ENCODE results near the gene NOA1. TPM values are rescaled to one million over a fixed set of nuclear protein-coding genes. Genes with fewer than 3 reads are reported as not detected.

Gene NOA1
- total RNA-seq, 1 donor from 2014 or later = 36.6 TPM

DNA sequence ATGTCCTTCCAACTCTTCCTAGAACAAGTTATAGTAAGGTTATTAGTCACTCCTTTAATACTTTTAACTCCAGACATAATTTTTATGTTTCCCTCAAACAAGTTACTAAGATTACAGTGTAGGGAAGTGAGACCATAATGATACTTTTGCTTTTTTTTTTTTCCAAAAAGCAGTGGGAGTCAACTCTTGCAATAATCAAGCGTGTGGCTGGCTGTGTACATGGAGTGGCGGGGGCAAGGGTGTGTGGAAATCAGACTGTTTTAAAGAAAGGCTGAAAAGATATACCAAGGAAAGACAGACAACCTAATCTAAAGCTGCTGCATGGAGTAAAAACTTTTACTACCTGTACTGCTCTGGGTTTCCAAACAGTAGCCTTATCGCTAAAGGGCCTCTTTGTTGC is 4.1 kb downstream of the NOA1 start:
- intact Hi-C loops (cut with DNase I) = no loop called here
- Histone ChIP-seq H3K27ac (no peak overlapping the region), H3K4me1 (peaks cover 5 to 10% of the 10 kb centered on the region in 2 donors), H3K4me3 (no peak overlapping the region), H3K27me3 (no peaks in the 10 kb centered on the region), H3K36me3 (peaks cover 32 to 57% of the 10 kb centered on the region in 2 donors), H3K9me3 (peaks cover 0 to 8% of the 10 kb centered on the region in 2 donors)
- TF ChIP-seq, protein P1, sequence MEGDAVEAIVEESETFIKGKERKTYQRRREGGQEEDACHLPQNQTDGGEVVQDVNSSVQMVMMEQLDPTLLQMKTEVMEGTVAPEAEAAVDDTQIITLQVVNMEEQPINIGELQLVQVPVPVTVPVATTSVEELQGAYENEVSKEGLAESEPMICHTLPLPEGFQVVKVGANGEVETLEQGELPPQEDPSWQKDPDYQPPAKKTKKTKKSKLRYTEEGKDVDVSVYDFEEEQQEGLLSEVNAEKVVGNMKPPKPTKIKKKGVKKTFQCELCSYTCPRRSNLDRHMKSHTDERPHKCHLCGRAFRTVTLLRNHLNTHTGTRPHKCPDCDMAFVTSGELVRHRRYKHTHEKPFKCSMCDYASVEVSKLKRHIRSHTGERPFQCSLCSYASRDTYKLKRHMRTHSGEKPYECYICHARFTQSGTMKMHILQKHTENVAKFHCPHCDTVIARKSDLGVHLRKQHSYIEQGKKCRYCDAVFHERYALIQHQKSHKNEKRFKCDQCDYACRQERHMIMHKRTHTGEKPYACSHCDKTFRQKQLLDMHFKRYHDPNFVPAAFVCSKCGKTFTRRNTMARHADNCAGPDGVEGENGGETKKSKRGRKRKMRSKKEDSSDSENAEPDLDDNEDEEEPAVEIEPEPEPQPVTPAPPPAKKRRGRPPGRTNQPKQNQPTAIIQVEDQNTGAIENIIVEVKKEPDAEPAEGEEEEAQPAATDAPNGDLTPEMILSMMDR (IDR thresholded peaks at IDR 0.05) = no peak
- DNase-seq (ENCODE audit: low spot score in 2 of 2) = no peak

DNA sequence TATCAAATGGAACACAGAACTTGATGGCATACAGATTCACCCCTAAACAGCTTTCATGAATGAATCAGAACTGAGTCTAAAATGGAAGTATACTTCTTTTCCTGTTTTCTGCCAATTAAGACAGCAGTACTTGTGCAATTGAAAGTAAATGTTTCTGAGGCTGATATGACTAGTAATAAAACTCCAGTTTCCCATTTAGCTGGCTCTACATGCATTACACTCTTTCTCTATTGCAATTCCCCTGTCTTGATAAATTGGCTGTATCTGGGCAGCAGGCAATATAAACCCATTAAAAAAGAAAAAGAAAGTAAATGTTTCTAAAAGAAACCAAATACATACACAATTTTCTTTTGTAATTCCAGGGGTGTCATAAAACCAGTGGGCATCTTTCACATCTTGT is 4.6 kb downstream of the NOA1 start:
- TF ChIP-seq, protein P1 (IDR thresholded peaks at IDR 0.05) = no peak
- intact Hi-C loops (cut with DNase I) = no loop called here
- H3K4me1 ChIP-seq = peaks cover 5 to 10% of the 10 kb centered on the region in 2 donors
- peaks cover 36 to 61% of the 10 kb centered on the region in 2 donors for H3K36me3 ChIP-seq
- no peaks in the 10 kb centered on the region for H3K27me3 ChIP-seq
- no peak overlapping the region for H3K27ac ChIP-seq
- H3K9me3 ChIP-seq = peaks cover 0 to 8% of the 10 kb centered on the region in 2 donors
- H3K4me3 ChIP-seq = no peak overlapping the region
- DNase-seq (ENCODE audit: low spot score in 2 of 2) = no peak

GRCh38 chr4:56972389-56972788 is 5.0 kb downstream of the NOA1 start:
- H3K4me3 ChIP-seq = no peak overlapping the region
- TF ChIP-seq, protein P1 (IDR thresholded peaks at IDR 0.05) = no peak
- H3K27ac ChIP-seq = no peak overlapping the region
- intact Hi-C loops (cut with DNase I) = no loop called here
- H3K36me3 ChIP-seq = peaks cover 37 to 63% of the 10 kb centered on the region in 2 donors
- no peaks in the 10 kb centered on the region for H3K27me3 ChIP-seq
- no peak for DNase-seq (ENCODE audit: low spot score in 2 of 2)
- H3K9me3 ChIP-seq = peaks cover 0 to 8% of the 10 kb centered on the region in 2 donors
- H3K4me1 ChIP-seq = peaks cover 5 to 10% of the 10 kb centered on the region in 2 donors

GRCh38 chr4:56971383-56971782 is 6.0 kb downstream of the NOA1 start:
- H3K27me3 ChIP-seq = no peaks in the 10 kb centered on the region
- TF ChIP-seq, protein P1 (IDR thresholded peaks at IDR 0.05) = no peak
- H3K36me3 ChIP-seq = peaks cover 47 to 73% of the 10 kb centered on the region in 2 donors
- no peak for DNase-seq (ENCODE audit: low spot score in 2 of 2)
- intact Hi-C loops (cut with DNase I) = no loop called here
- H3K4me1 ChIP-seq = peaks cover 5 to 10% of the 10 kb centered on the region in 2 donors
- no peak overlapping the region for H3K4me3 ChIP-seq
- H3K9me3 ChIP-seq = peaks cover 0 to 8% of the 10 kb centered on the region in 2 donors
- no peak overlapping the region for H3K27ac ChIP-seq

DNA sequence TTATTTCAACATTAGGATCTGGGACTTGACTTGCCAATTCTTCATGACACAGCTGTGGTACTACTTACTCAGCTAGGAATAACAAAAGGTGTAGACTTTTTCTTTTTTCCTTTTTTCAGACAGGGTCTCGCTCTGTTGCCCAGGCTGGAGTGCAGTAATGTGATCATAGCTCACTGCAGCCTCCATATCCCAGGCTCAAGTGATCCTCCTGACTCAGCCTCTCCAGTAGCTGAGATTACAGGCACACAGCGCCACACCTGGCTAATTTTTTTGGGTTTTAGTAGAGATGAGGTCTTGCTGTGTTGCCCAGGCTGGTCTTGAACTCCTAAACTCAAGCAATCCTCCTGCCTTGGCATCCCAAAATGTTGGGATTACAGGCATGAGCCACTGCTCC is 16.3 kb downstream of the NOA1 start:
- intact Hi-C loops (cut with DNase I) = no loop called here
- TF ChIP-seq, protein P1 (IDR thresholded peaks at IDR 0.05) = no peak
- no peak for DNase-seq (ENCODE audit: low spot score in 2 of 2)
- no peak overlapping the region for H3K27ac ChIP-seq
- H3K27me3 ChIP-seq = no peaks in the 10 kb centered on the region
- no peaks in the 10 kb centered on the region for H3K9me3 ChIP-seq
- H3K4me3 ChIP-seq = no peak overlapping the region
- peaks cover 3 to 6% of the 10 kb centered on the region in 2 donors for H3K4me1 ChIP-seq
- H3K36me3 ChIP-seq = peaks cover 40 to 43% of the 10 kb centered on the region in 2 donors

DNA sequence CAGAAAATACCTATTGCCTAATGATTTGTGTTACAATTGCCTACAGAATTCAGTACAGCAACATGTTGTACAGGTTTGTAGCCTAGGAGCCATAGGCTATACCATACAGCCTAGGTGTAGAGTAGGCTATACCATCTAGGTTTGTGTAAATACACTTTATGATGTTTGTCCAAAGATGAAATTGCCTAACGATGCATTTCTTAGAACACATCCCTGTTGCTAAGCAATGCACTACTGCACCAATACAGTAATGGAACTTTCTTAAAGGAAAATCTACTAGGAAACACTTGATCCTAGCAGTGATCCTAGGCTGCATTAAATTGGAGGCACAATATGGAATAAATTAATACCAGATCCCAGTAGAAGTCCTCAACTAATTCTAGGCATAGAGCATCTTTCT is 18.3 kb downstream of the NOA1 start:
- intact Hi-C loops (cut with DNase I) = loop anchor here (2.0 kb wide), 1 partner anchor 50 kb away; no protein-coding TSS in a partner anchor
- Histone ChIP-seq H3K9me3 (no peaks in the 10 kb centered on the region), H3K27me3 (no peaks in the 10 kb centered on the region), H3K27ac (no peak overlapping the region), H3K4me1 (peaks cover 3 to 6% of the 10 kb centered on the region in 2 donors), H3K36me3 (peaks cover 22 to 25% of the 10 kb centered on the region in 2 donors), H3K4me3 (no peak overlapping the region)
- no peak for DNase-seq (ENCODE audit: low spot score in 2 of 2)
- TF ChIP-seq, protein P1 (IDR thresholded peaks at IDR 0.05) = no peak

Measured in ascending aorta (tissue), 2 donors.